HEK293 (cell line): ENCODE results near the gene ROR2.

Experiments
- CTCF ChIA-PET: fragments of 350-600 bp; formaldehyde crosslinking; extraction: SDS; loops from one replicate; lab custom pipeline; 2021; ENCODE audit warnings: antibody characterized with exemption; lab: Yijun Ruan, JAX
- POLR2A ChIA-PET: fragments of 300-600 bp; formaldehyde crosslinking; extraction: SDS; loops from one replicate; lab custom pipeline; 2020; ENCODE audit warnings: antibody characterized with exemption, inconsistent platforms; lab: Yijun Ruan, JAX
- H3K27ac ChIP-seq: fragments of 200-500 bp; sonication (Bioruptor generic); 2 replicates; pipeline ENCODE4 v1.5.1; 2014; ENCODE audit warnings: low read depth, low read length, control low read depth, inconsistent platforms; ENCODE audit errors: extremely low read depth
- H3K36me3 ChIP-seq, 2 experiments: fragments of 200-500 bp in 1 of 2; sonication (Bioruptor generic) in 1 of 2; 1 replicate in 1 of 2; 2 replicates in 1 of 2; pipeline ENCODE4 v1.5.1; 2014 to 2017; ENCODE audit warnings: inconsistent platforms in 2 of 2, low read length in 2 of 2; ENCODE audit not compliant: control insufficient read depth in 2 of 2, insufficient read depth in 1 of 2
- H3K4me1 ChIP-seq: fragments of 200-500 bp; sonication (Bioruptor generic); 2 replicates; pipeline ENCODE4 v1.5.1; 2014; ENCODE audit warnings: mild to moderate bottlenecking, low read length, inconsistent platforms; ENCODE audit not compliant: control insufficient read depth, insufficient read depth
- H3K4me3 ChIP-seq: 2 replicates; pipeline ENCODE4 v1.5.1; 2011; ENCODE audit warnings: low read depth, mild to moderate bottlenecking, control low read depth, low read length, moderate library complexity
- H3K9me3 ChIP-seq: fragments of 200-500 bp; sonication (Bioruptor generic); 2 replicates; pipeline ENCODE4 v1.5.1; 2014; ENCODE audit warnings: low read depth, low read length, inconsistent platforms; ENCODE audit not compliant: control insufficient read depth, insufficient read depth
- GFI1B ChIP-seq: fragments of 450-650 bp; formaldehyde crosslinking; IDR thresholded peaks from 2 replicates; pipeline ENCODE4 v1.5.1; 2016; ENCODE audit warnings: missing biosample characterization, missing genetic modification characterization
- MYNN ChIP-seq: fragments of 450-650 bp; formaldehyde crosslinking; IDR thresholded peaks from 2 replicates; pipeline ENCODE4 v1.5.1; 2016; ENCODE audit warnings: missing biosample characterization, missing genetic modification characterization, borderline replicate concordance
- PRDM4 ChIP-seq: fragments of 450-650 bp; formaldehyde crosslinking; IDR thresholded peaks from 2 replicates; pipeline ENCODE4 v1.5.1; 2017; ENCODE audit warnings: missing biosample characterization, missing genetic modification characterization
- YY2 ChIP-seq: fragments of 450-650 bp; formaldehyde crosslinking; IDR thresholded peaks from 2 replicates; pipeline ENCODE4 v1.5.1; 2016; ENCODE audit warnings: missing biosample characterization, missing genetic modification characterization
- ZBTB6 ChIP-seq: fragments of 450-650 bp; formaldehyde crosslinking; IDR thresholded peaks from 2 replicates; pipeline ENCODE4 v1.5.1; 2017; ENCODE audit warnings: missing biosample characterization, missing genetic modification characterization
- ZBTB8A ChIP-seq: fragments of 450-650 bp; formaldehyde crosslinking; IDR thresholded peaks from 2 replicates; pipeline ENCODE4 v1.5.1; 2016; ENCODE audit warnings: missing biosample characterization, missing genetic modification characterization
- ZFP41 ChIP-seq: fragments of 450-650 bp; formaldehyde crosslinking; IDR thresholded peaks from 2 replicates; pipeline ENCODE4 v1.5.1; 2016; ENCODE audit warnings: missing biosample characterization, missing genetic modification characterization, borderline replicate concordance
- ZNF26 ChIP-seq: fragments of 450-650 bp; formaldehyde crosslinking; IDR thresholded peaks from 2 replicates; pipeline ENCODE4 v1.5.1; 2016; ENCODE audit warnings: missing biosample characterization, missing genetic modification characterization
- ZNF266 ChIP-seq: fragments of 450-650 bp; formaldehyde crosslinking; IDR thresholded peaks from 2 replicates; pipeline ENCODE4 v1.5.1; 2016; ENCODE audit warnings: missing biosample characterization, missing genetic modification characterization, low read depth
- ZNF416 ChIP-seq: fragments of 450-650 bp; formaldehyde crosslinking; IDR thresholded peaks from 2 replicates; pipeline ENCODE4 v1.5.1; 2016; ENCODE audit warnings: missing biosample characterization, missing genetic modification characterization
- ZNF426 ChIP-seq: fragments of 450-650 bp; formaldehyde crosslinking; IDR thresholded peaks from 2 replicates; pipeline ENCODE4 v1.5.1; 2017; ENCODE audit warnings: missing biosample characterization, missing genetic modification characterization, mild to moderate bottlenecking, inconsistent platforms, moderate library complexity
- ZNF48 ChIP-seq: fragments of 450-650 bp; formaldehyde crosslinking; IDR thresholded peaks from 2 replicates; pipeline ENCODE4 v1.5.1; 2016; ENCODE audit warnings: missing biosample characterization, missing genetic modification characterization
- ZNF530 ChIP-seq: fragments of 450-650 bp; formaldehyde crosslinking; IDR thresholded peaks from 2 replicates; pipeline ENCODE4 v1.5.1; 2016; ENCODE audit warnings: low read depth, missing biosample characterization, missing genetic modification characterization
- ZNF600 ChIP-seq: fragments of 450-650 bp; formaldehyde crosslinking; IDR thresholded peaks from 2 replicates; pipeline ENCODE4 v1.5.1; 2016; ENCODE audit warnings: missing biosample characterization, missing genetic modification characterization
- ZNF629 ChIP-seq: fragments of 450-650 bp; formaldehyde crosslinking; IDR thresholded peaks from 2 replicates; pipeline ENCODE4 v1.5.1; 2017; ENCODE audit warnings: missing biosample characterization, missing genetic modification characterization
- ZNF645 ChIP-seq: fragments of 450-650 bp; formaldehyde crosslinking; IDR thresholded peaks from 2 replicates; pipeline ENCODE4; 2016; ENCODE audit warnings: missing biosample characterization, missing genetic modification characterization
- ZNF677 ChIP-seq: fragments of 450-650 bp; IDR thresholded peaks from 2 replicates; pipeline ENCODE4 v1.5.0; 2018; ENCODE audit warnings: missing biosample characterization, mild to moderate bottlenecking, missing genetic modification characterization, moderate library complexity
- ZNF791 ChIP-seq: fragments of 450-650 bp; formaldehyde crosslinking; IDR thresholded peaks from 2 replicates; pipeline ENCODE4 v1.5.1; 2016; ENCODE audit warnings: missing biosample characterization, missing genetic modification characterization
- TF ChIP-seq, protein P1 (sequence below): fragments of 450-650 bp; formaldehyde crosslinking; IDR thresholded peaks from 2 replicates; pipeline ENCODE4 v1.5.1; 2017; ENCODE audit warnings: missing biosample characterization, mild to moderate bottlenecking, missing genetic modification characterization, moderate library complexity

Gene ROR2

DNA sequence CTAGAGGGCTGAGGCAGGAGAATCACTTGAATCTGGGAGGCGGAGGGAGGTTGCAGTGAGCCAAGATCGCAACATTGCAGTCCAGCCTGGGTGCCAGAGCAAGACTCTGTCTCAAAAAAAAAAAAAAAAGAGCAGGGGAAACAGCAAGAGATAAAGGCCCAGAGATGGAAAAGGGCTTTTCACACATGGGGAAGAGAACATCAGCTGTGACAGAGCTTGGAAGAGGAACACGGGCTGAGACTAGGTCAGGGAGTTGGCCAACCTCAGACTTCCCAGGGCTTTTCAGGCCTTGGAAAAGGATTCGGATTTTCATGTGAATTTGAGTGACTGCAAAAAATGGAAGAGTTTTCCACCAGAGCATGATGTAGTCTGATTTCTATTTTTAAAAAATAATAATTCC lies 294.4 kb downstream of the ROR2 start (continued):
- no peak for TF ChIP-seq ZNF26 (tag by site-specific recombination)

DNA sequence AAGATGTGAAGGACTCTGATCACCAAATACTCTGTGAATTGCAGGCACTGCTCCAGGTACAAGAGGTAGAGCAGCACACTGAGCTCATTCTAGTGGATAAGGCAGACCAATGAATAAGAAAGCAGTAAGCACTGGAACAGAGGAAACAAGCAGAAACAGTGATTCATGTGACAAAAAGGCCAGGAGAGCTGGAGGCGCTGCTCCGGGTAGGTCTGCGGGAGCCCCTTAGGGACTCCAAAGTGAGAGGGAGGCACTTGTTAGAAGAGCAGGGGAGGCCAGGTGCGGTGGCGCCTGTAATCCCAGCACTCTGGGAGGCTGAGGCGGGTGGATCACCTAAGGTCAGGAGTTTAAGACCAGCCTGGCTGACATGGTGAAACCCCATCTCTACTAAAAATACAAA lies 294.8 kb downstream of the ROR2 start:
- CTCF ChIA-PET = interaction anchor here (0.7 kb wide), 1 partner anchor 230 kb away, joined by 4 read pairs; no protein-coding TSS in a partner anchor
- Histone ChIP-seq H3K4me3 (no peak overlapping the region), H3K4me1 (no peaks in the 10 kb centered on the region), H3K9me3 (no peaks in the 10 kb centered on the region), H3K27ac (no peak overlapping the region), H3K36me3 (no peaks in the 10 kb centered on the region)
- POLR2A ChIA-PET = no interaction called here
- TF ChIP-seq ZBTB6 (tag by site-specific recombination) (no peak), ZNF416 (no peak), ZNF677 (tag by site-specific recombination) (no peak), ZNF791 (tag by site-specific recombination) (no peak), YY2 (no peak), GFI1B (tag by site-specific recombination) (no peak), MYNN (tag by site-specific recombination) (no peak), ZNF645 (tag by site-specific recombination) (no peak), ZNF600 (tag by site-specific recombination) (no peak), ZFP41 (tag by site-specific recombination) (no peak)
- TF ChIP-seq, protein P1, sequence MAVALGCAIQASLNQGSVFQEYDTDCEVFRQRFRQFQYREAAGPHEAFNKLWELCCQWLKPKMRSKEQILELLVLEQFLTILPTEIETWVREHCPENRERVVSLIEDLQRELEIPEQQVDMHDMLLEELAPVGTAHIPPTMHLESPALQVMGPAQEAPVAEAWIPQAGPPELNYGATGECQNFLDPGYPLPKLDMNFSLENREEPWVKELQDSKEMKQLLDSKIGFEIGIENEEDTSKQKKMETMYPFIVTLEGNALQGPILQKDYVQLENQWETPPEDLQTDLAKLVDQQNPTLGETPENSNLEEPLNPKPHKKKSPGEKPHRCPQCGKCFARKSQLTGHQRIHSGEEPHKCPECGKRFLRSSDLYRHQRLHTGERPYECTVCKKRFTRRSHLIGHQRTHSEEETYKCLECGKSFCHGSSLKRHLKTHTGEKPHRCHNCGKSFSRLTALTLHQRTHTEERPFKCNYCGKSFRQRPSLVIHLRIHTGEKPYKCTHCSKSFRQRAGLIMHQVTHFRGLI (tag by site-specific recombination) = no peak

DNA sequence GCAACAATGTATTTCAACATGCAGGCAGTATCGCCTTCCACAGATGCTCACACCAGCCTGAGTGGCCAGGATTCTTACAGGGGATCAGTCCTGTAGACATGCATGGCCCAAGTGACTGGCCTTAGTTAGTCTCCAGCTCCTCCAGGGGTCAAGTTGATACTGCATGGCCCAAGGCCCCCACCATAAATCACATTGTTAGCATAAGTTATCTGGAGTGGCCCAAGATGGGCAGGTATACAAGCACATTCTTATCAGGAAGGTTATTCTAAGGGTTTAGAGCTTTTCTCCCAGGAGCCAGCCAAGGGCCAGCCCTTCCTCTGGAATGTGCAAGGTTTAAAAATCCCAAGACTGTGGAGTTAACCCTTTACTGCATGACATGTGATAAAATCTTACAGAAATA lies 295.5 kb downstream of the ROR2 start:
- Histone ChIP-seq H3K4me3 (no peak overlapping the region), H3K36me3 (no peaks in the 10 kb centered on the region), H3K27ac (no peak overlapping the region)
- CTCF ChIA-PET = interaction anchor here (0.6 kb wide), 1 partner anchor 435 kb away, joined by 3 read pairs; no protein-coding TSS in a partner anchor
- TF ChIP-seq ZNF266 = no peak
- TF ChIP-seq ZNF530 (tag by site-specific recombination) = no peak
- no peak for TF ChIP-seq ZNF48 (tag by site-specific recombination)
- TF ChIP-seq GFI1B (tag by site-specific recombination) = no peak
- TF ChIP-seq, all 188 proteins: peak for 0
- H3K9me3 ChIP-seq = no peaks in the 10 kb centered on the region
- POLR2A ChIA-PET = interaction anchor here (0.6 kb wide), 1 partner anchor 139 kb away, joined by 3 read pairs; no protein-coding TSS in a partner anchor
- no peaks in the 10 kb centered on the region for H3K4me1 ChIP-seq

- Histone ChIP-seq H3K4me3 (no peak overlapping the region), H3K4me1 (no peaks in the 10 kb centered on the region), H3K9me3 (no peaks in the 10 kb centered on the region), H3K36me3 (no peaks in the 10 kb centered on the region), H3K27ac (no peak overlapping the region)
- ChIA-PET CTCF (interaction anchor here (0.7 kb wide), 1 partner anchor 18 kb away, joined by 4 read pairs; no protein-coding TSS in a partner anchor), POLR2A (no interaction called here)
- TF ChIP-seq ZBTB8A (tag by site-specific recombination) (no peak), ZNF426 (no peak), PRDM4 (tag by site-specific recombination) (no peak), ZNF629 (tag by site-specific recombination) (no peak)
Observed at GRCh38 chr9:91647371-91647770, 302.7 kb downstream of the ROR2 start.
